ENCODE results near the gene DEFB132. TPM values are rescaled to one million over a fixed set of nuclear protein-coding genes. Genes with fewer than 3 reads are reported as not detected.
A peak's percentile ranks its signal among the peaks of the same experiment; 100 is the strongest.

Gene DEFB132
- total RNA-seq, 2 experiments from 2014 or later = not detected

DNA sequence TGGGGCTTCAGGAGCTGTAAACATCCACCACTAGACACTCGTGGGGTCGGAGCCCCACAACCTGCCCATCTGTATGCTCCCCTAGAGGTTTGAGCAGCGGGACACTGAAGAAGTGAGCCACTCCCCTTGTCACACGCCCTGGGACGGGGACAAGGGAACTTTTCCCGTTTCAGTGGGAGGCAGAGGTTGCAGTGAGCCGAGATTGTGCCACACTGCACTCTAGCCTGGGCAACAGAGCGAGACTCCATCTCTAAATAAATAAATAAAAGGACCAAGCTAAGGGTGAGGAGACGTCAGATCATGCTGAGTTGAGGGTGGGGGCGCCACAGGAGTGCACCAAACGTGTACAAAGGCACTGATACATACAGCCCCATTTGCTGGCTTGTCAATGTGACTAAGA lies 48.2 kb downstream of the DEFB132 start:
- no peak overlapping the region for H3K4me3 ChIP-seq (ENCODE audit: low read depth, low read length, poor library complexity, severe bottlenecking)
- intact Hi-C loops (cut with micrococcal nuclease; ENCODE audit: unreplicated experiment) = no loop called here
- ChIA-PET CTCF (ENCODE audit: unreplicated experiment) (no interaction called here), POLR2A (interaction anchor here (0.8 kb wide), 1 partner anchor 15 kb away, joined by 3 read pairs; no protein-coding TSS in a partner anchor)
- no TSS peak for BruUV-seq (replicated peaks)
- no peaks in the 10 kb centered on the region for H3K9me3 ChIP-seq (ENCODE audit: low read length)
- H3K4me2 ChIP-seq (ENCODE audit: low read length) = no peak overlapping the region
- H3K27ac ChIP-seq (ENCODE audit: low read depth, low read length, poor library complexity, severe bottlenecking) = no peak overlapping the region
- H4K20me1 ChIP-seq (ENCODE audit: insufficient read depth, low read length) = 0 out of 2 replicates have a peak, but pooled peaks cover under 1% of the 10 kb centered on the region
- peaks cover 2% of the 10 kb centered on the region for H3K36me3 ChIP-seq (ENCODE audit: insufficient read depth, low read length)
- H3K79me2 ChIP-seq (ENCODE audit: insufficient read depth, low read depth, low read length) = no peaks in the 10 kb centered on the region; the same call in 1 of the 2 replicates
- TF ChIP-seq, protein P1, sequence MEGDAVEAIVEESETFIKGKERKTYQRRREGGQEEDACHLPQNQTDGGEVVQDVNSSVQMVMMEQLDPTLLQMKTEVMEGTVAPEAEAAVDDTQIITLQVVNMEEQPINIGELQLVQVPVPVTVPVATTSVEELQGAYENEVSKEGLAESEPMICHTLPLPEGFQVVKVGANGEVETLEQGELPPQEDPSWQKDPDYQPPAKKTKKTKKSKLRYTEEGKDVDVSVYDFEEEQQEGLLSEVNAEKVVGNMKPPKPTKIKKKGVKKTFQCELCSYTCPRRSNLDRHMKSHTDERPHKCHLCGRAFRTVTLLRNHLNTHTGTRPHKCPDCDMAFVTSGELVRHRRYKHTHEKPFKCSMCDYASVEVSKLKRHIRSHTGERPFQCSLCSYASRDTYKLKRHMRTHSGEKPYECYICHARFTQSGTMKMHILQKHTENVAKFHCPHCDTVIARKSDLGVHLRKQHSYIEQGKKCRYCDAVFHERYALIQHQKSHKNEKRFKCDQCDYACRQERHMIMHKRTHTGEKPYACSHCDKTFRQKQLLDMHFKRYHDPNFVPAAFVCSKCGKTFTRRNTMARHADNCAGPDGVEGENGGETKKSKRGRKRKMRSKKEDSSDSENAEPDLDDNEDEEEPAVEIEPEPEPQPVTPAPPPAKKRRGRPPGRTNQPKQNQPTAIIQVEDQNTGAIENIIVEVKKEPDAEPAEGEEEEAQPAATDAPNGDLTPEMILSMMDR (conservative IDR thresholded peaks at IDR 0.05; ENCODE audit: low read length) = no peak
- TF ChIP-seq EZH2phosphoT487 (IDR thresholded peaks at IDR 0.05; ENCODE audit: borderline replicate concordance, low read depth, low read length) = no peak
- no peak overlapping the region for H2AFZ ChIP-seq (ENCODE audit: low read length)
- DNase-seq (ENCODE audit: low spot score) = no peak
- H3K4me1 ChIP-seq (ENCODE audit: insufficient read depth, low read length, poor library complexity, severe bottlenecking) = peaks cover 20% of the 10 kb centered on the region
- H3K9me2 ChIP-seq (ENCODE audit: insufficient read depth, low read length) = no peaks in the 10 kb centered on the region

DNA sequence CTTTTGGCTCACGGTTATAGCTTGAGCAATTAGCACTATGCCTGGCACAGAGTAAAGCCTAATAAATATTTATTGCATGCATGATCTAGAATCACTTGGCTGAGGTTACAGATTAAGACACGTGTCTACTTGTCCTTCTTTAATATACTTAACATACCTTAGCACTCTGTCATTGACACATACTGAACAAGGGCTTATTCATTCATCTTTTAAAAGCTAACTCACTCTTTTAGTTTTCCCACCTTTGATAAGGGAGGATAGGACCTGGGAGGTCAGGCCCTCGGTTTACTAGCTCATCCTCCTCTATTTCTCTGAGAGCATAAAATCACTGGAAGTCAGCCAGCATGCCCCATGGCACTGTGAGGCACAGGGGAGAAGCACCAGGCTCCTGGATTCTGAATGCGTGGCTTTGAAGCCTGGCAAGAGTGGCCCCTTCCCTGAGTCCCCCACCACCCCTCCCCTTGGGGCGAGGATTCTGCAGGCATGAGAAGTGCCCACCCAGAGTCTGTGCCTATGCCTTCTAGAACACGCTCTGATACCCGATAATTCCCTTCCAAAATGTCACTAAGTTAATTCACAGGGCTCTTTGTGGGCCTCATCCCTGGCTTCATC lies 51.0 kb downstream of the DEFB132 start:
- intact Hi-C loops (cut with micrococcal nuclease; ENCODE audit: unreplicated experiment) = no loop called here
- no peaks in the 10 kb centered on the region for H3K9me3 ChIP-seq (ENCODE audit: low read length)
- ChIA-PET POLR2A (interaction anchor here (0.9 kb wide), 1 partner anchor 11 kb away, joined by 4 read pairs; no protein-coding TSS in a partner anchor), CTCF (ENCODE audit: unreplicated experiment) (interaction anchor here (0.7 kb wide), 1 partner anchor 10 kb away, joined by 4 read pairs; no protein-coding TSS in a partner anchor)
- H3K4me1 ChIP-seq (ENCODE audit: insufficient read depth, low read length, poor library complexity, severe bottlenecking) = peaks cover 17% of the 10 kb centered on the region
- no peaks in the 10 kb centered on the region for H3K9me2 ChIP-seq (ENCODE audit: insufficient read depth, low read length)
- DNase-seq (ENCODE audit: low spot score) = no peak
- no peak overlapping the region for H3K4me3 ChIP-seq (ENCODE audit: low read depth, low read length, poor library complexity, severe bottlenecking)
- no peaks in the 10 kb centered on the region for H4K20me1 ChIP-seq (ENCODE audit: insufficient read depth, low read length)
- no peak overlapping the region for H2AFZ ChIP-seq (ENCODE audit: low read length)
- no peak overlapping the region for H3K27ac ChIP-seq (ENCODE audit: low read depth, low read length, poor library complexity, severe bottlenecking)
- BruUV-seq (replicated peaks) = no TSS peak
- TF ChIP-seq, protein P1 (conservative IDR thresholded peaks at IDR 0.05; ENCODE audit: low read length) = no peak
- no peak for TF ChIP-seq EZH2phosphoT487 (IDR thresholded peaks at IDR 0.05; ENCODE audit: borderline replicate concordance, low read depth, low read length)
- H3K36me3 ChIP-seq (ENCODE audit: insufficient read depth, low read length) = no peaks in the 10 kb centered on the region
- no peaks in the 10 kb centered on the region for H3K79me2 ChIP-seq (ENCODE audit: insufficient read depth, low read depth, low read length)
- no peak overlapping the region for H3K4me2 ChIP-seq (ENCODE audit: low read length)

DNA sequence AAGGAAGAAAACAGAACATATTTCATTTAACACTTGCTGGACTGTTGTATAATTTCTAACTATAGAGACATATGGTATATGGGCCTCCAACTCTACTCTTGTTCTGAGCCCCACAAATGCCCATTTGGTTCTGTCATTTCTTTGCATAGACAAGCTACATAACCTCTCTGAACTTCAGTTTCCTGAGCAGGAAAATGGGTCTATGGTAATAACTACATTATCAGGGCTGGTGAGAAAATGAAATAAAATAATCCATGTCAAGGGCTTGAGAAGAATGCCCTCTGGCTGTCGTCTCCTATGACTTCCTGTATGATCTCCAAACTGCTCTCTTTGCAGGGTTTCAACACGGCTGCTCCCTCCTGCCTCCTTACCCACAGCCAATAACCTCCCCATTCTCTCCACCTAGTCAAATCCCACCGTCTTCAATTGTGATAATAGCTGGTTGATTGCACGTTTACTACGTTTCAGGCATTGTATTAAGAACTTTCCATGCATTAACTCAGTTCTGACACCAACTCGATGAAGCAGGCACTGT lies 51.8 kb downstream of the DEFB132 start:
- H3K4me3 ChIP-seq (ENCODE audit: low read depth, low read length, poor library complexity, severe bottlenecking) = peak overlapping the region; percentile 66
- POLR2A ChIA-PET = interaction anchor here (0.9 to 1.7 kb wide), 4 partner anchors 10 to 15 kb away, joined by 4 to 12 read pairs (median 6); partner anchors contain the start of gene SOX12
- H3K36me3 ChIP-seq (ENCODE audit: insufficient read depth, low read length) = no peaks in the 10 kb centered on the region
- peaks cover 17% of the 10 kb centered on the region for H3K4me1 ChIP-seq (ENCODE audit: insufficient read depth, low read length, poor library complexity, severe bottlenecking)
- peak overlapping the region; percentile 81 for H3K4me2 ChIP-seq (ENCODE audit: low read length)
- no peak for TF ChIP-seq EZH2phosphoT487 (IDR thresholded peaks at IDR 0.05; ENCODE audit: borderline replicate concordance, low read depth, low read length)
- TF ChIP-seq, protein P1 (conservative IDR thresholded peaks at IDR 0.05; ENCODE audit: low read length) = peak; percentile 33; the same call in 1 of the 2 replicates
- DNase-seq (ENCODE audit: low spot score) = no peak
- CTCF ChIA-PET (ENCODE audit: unreplicated experiment) = interaction anchor here (1.0 to 1.9 kb wide), 2 partner anchors 10 to 15 kb away, joined by 3 to 6 read pairs; partner anchors contain the start of gene SOX12
- intact Hi-C loops (cut with micrococcal nuclease; ENCODE audit: unreplicated experiment) = no loop called here
- no peaks in the 10 kb centered on the region for H3K79me2 ChIP-seq (ENCODE audit: insufficient read depth, low read depth, low read length)
- no peaks in the 10 kb centered on the region for H3K9me2 ChIP-seq (ENCODE audit: insufficient read depth, low read length)
- H3K27ac ChIP-seq (ENCODE audit: low read depth, low read length, poor library complexity, severe bottlenecking) = no peak overlapping the region
- H2AFZ ChIP-seq (ENCODE audit: low read length) = peak overlapping the region; percentile 98
- no peaks in the 10 kb centered on the region for H3K9me3 ChIP-seq (ENCODE audit: low read length)
- no peaks in the 10 kb centered on the region for H4K20me1 ChIP-seq (ENCODE audit: insufficient read depth, low read length)
- BruUV-seq (replicated peaks) = no TSS peak

All from OCI-LY7 (cell line).